ACC112 (cell line): ENCODE results near the gene CAMKK2.
"Not testable (repeated sequence)": the region's sequence is repeated elsewhere in the genome, so short reads cannot be mapped to it uniquely, and the experiment has no call there.

Experiments used
- H2AFZ ChIP-seq: fragments of 200-600 bp; sonication (generic); one replicate; pipeline ENCODE4 v1.6.0; 2017; ENCODE audit warnings: antibody characterized with exemption, low read length; ENCODE audit not compliant: unreplicated experiment
- H3K27ac ChIP-seq: fragments of 200-600 bp; sonication (generic); 2 replicates; pipeline ENCODE4 v1.5.1; 2014; ENCODE audit warnings: low read depth, mild to moderate bottlenecking, antibody characterized with exemption, low read length, moderate library complexity
- H3K27me3 ChIP-seq: fragments of 200-600 bp; sonication (generic); 2 replicates; pipeline ENCODE4 v1.6.1; 2014; ENCODE audit warnings: mild to moderate bottlenecking, antibody characterized with exemption, low read length, moderate library complexity, mixed read lengths; ENCODE audit not compliant: insufficient read depth
- H3K36me3 ChIP-seq: fragments of 200-600 bp; sonication (generic); 2 replicates; pipeline ENCODE4 v1.6.1; 2016; ENCODE audit warnings: mild to moderate bottlenecking, antibody characterized with exemption, low read length, moderate library complexity, mixed read lengths; ENCODE audit not compliant: insufficient read depth
- H3K4me1 ChIP-seq: fragments of 200-600 bp; sonication (generic); one replicate; pipeline ENCODE4 v1.6.1; 2016; ENCODE audit warnings: low read length, mixed read lengths; ENCODE audit not compliant: insufficient read depth, unreplicated experiment, control insufficient read depth
- H3K4me3 ChIP-seq: fragments of 200-600 bp; sonication (generic); 2 replicates; pipeline ENCODE4 v1.5.1; 2014; ENCODE audit warnings: mild to moderate bottlenecking, low read depth, low read length
- H3K79me2 ChIP-seq: fragments of 200-600 bp; sonication (generic); one replicate; pipeline ENCODE4 v1.6.0; 2016; ENCODE audit warnings: low read length; ENCODE audit not compliant: control insufficient read depth, unreplicated experiment, insufficient read depth

CAMKK2 gene

GRCh38 chr12:121287267-121287954 lies 9.1 kb downstream of the CAMKK2 start:
- Histone ChIP-seq H3K36me3 (no peaks in the 10 kb centered on the region; the same call in 1 of the 2 replicates), H3K79me2 (peaks cover 21% of the 10 kb centered on the region), H2AFZ (no peak overlapping the region)

GRCh38 chr12:121285856-121286255 lies 10.7 kb downstream of the CAMKK2 start:
- Histone ChIP-seq H3K4me3 (no peak overlapping the region), H3K4me1 (no peaks in the 10 kb centered on the region), H3K79me2 (peaks cover 17% of the 10 kb centered on the region), H3K36me3 (no peaks in the 10 kb centered on the region), H2AFZ (no peak overlapping the region), H3K27ac (no peak overlapping the region), H3K27me3 (no peaks in the 10 kb centered on the region)

More at GRCh38 chr12:121287267-121287954, 9.1 kb downstream of the CAMKK2 start:
- no peaks in the 10 kb centered on the region for H3K27me3 ChIP-seq
- no peaks in the 10 kb centered on the region for H3K4me1 ChIP-seq
- no peak overlapping the region for H3K4me3 ChIP-seq
- no peak overlapping the region for H3K27ac ChIP-seq

GRCh38 chr12:121284551-121285390 lies 11.7 kb downstream of the CAMKK2 start:
- no peak overlapping the region for H3K27ac ChIP-seq
- peaks cover 17% of the 10 kb centered on the region for H3K79me2 ChIP-seq
- H2AFZ ChIP-seq = no peak overlapping the region
- peaks cover 2% of the 10 kb centered on the region for H3K4me1 ChIP-seq
- H3K27me3 ChIP-seq = no peaks in the 10 kb centered on the region
- no peaks in the 10 kb centered on the region for H3K36me3 ChIP-seq
- H3K4me3 ChIP-seq = no peak overlapping the region

GRCh38 chr12:121283841-121284240 lies 12.7 kb downstream of the CAMKK2 start:
- no peak overlapping the region for H2AFZ ChIP-seq
- H3K36me3 ChIP-seq = no peaks in the 10 kb centered on the region
- no peak overlapping the region for H3K4me3 ChIP-seq
- peaks cover 14% of the 10 kb centered on the region for H3K79me2 ChIP-seq
- H3K27me3 ChIP-seq = no peaks in the 10 kb centered on the region
- no peak overlapping the region for H3K27ac ChIP-seq
- peaks cover 11% of the 10 kb centered on the region for H3K4me1 ChIP-seq

- Histone ChIP-seq H3K27me3 (no peaks in the 10 kb centered on the region), H3K4me1 (peaks cover 16% of the 10 kb centered on the region), H2AFZ (no peak overlapping the region), H3K4me3 (no peak overlapping the region), H3K36me3 (no peaks in the 10 kb centered on the region), H3K27ac (no peak overlapping the region), H3K79me2 (peaks cover 17% of the 10 kb centered on the region)
Observed at GRCh38 chr12:121283388-121283787, 13.1 kb downstream of the CAMKK2 start.

GRCh38 chr12:121282910-121283309 lies 13.6 kb downstream of the CAMKK2 start:
- H3K27ac ChIP-seq, H3K4me3 ChIP-seq, H3K27me3 ChIP-seq, H3K36me3 ChIP-seq, H2AFZ ChIP-seq: not testable (repeated sequence)
- Histone ChIP-seq H3K4me1 (peaks cover 18% of the 10 kb centered on the region), H3K79me2 (peaks cover 14% of the 10 kb centered on the region)

- Histone ChIP-seq H3K36me3 (no peaks in the 10 kb centered on the region), H2AFZ (no peak overlapping the region), H3K27ac (no peak overlapping the region), H3K4me3 (no peak overlapping the region), H3K4me1 (peaks cover 21% of the 10 kb centered on the region), H3K27me3 (no peaks in the 10 kb centered on the region), H3K79me2 (peaks cover 11% of the 10 kb centered on the region)
Observed at GRCh38 chr12:121282072-121282742, 14.3 kb downstream of the CAMKK2 start.

GRCh38 chr12:121281116-121281515 lies 15.4 kb downstream of the CAMKK2 start:
- H3K4me1 ChIP-seq = peaks cover 28% of the 10 kb centered on the region
- not testable (repeated sequence) for H2AFZ ChIP-seq, H3K4me3 ChIP-seq, H3K36me3 ChIP-seq, H3K27ac ChIP-seq, H3K27me3 ChIP-seq
- H3K79me2 ChIP-seq = peaks cover 11% of the 10 kb centered on the region

- Histone ChIP-seq H3K4me1 (peaks cover 28% of the 10 kb centered on the region), H3K79me2 (peaks cover 11% of the 10 kb centered on the region)
- H2AFZ ChIP-seq, H3K27me3 ChIP-seq, H3K4me3 ChIP-seq, H3K36me3 ChIP-seq, H3K27ac ChIP-seq: not testable (repeated sequence)
Observed at GRCh38 chr12:121280531-121280930, 16.0 kb downstream of the CAMKK2 start.

- peak overlapping the region; percentile 80 for H3K27ac ChIP-seq
- peaks cover 11% of the 10 kb centered on the region for H3K79me2 ChIP-seq
- no peaks in the 10 kb centered on the region for H3K27me3 ChIP-seq
- H2AFZ ChIP-seq = peak overlapping the region; percentile 20
- H3K4me3 ChIP-seq = no peak overlapping the region
- H3K4me1 ChIP-seq = peaks cover 28% of the 10 kb centered on the region
- no peaks in the 10 kb centered on the region for H3K36me3 ChIP-seq
Observed at GRCh38 chr12:121279507-121279915, 17.0 kb downstream of the CAMKK2 start.
